Measurements from ENCODE around the gene S100A2.

The S100A2 gene

GRCh38 chr1:153608089-153608682 lies 42.5 kb upstream of the S100A2 start:
- no peak for DNase-seq (ENCODE audit: low read depth in 2 of 2)
- H3K4me3 ChIP-seq (replicated peaks in 1 of 2; ENCODE audit: low read depth in 2 of 2, low read length in 2 of 2) = peak overlapping the region; percentile 26 to 77
- TF ChIP-seq CTCF (IDR thresholded peaks at IDR 0.05; ENCODE audit: low read depth, low read length) = no peak

- H3K4me3 ChIP-seq (replicated peaks in 1 of 2; ENCODE audit: low read depth in 2 of 2, low read length in 2 of 2) = no peak overlapping the region
- TF ChIP-seq CTCF (IDR thresholded peaks at IDR 0.05; ENCODE audit: low read depth, low read length) = no peak
- no peak for DNase-seq (ENCODE audit: low read depth in 2 of 2)
Observed at GRCh38 chr1:153607381-153607780, 41.7 kb upstream of the S100A2 start.

GRCh38 chr1:153606194-153606593 lies 40.5 kb upstream of the S100A2 start:
- DNase-seq (ENCODE audit: low read depth in 2 of 2) = no peak
- H3K4me3 ChIP-seq (replicated peaks in 1 of 2; ENCODE audit: low read depth in 2 of 2, low read length in 2 of 2) = no peak overlapping the region
- no peak for TF ChIP-seq CTCF (IDR thresholded peaks at IDR 0.05; ENCODE audit: low read depth, low read length)

- no peak for TF ChIP-seq CTCF (IDR thresholded peaks at IDR 0.05; ENCODE audit: low read depth, low read length)
- H3K4me3 ChIP-seq (replicated peaks in 1 of 2; ENCODE audit: low read depth in 2 of 2, low read length in 2 of 2) = no peak overlapping the region
- no peak for DNase-seq (ENCODE audit: low read depth in 2 of 2)
Observed at GRCh38 chr1:153602749-153603148, 37.1 kb upstream of the S100A2 start.

- no peak for TF ChIP-seq CTCF (IDR thresholded peaks at IDR 0.05; ENCODE audit: low read depth, low read length)
- DNase-seq (ENCODE audit: low read depth in 2 of 2) = no peak
- no peak overlapping the region for H3K4me3 ChIP-seq (replicated peaks in 1 of 2; ENCODE audit: low read depth in 2 of 2, low read length in 2 of 2)
Observed at GRCh38 chr1:153599847-153600246, 34.2 kb upstream of the S100A2 start.

- TF ChIP-seq CTCF (IDR thresholded peaks at IDR 0.05; ENCODE audit: low read depth, low read length) = no peak
- no peak overlapping the region for H3K4me3 ChIP-seq (replicated peaks in 1 of 2; ENCODE audit: low read depth in 2 of 2, low read length in 2 of 2)
- DNase-seq (ENCODE audit: low read depth in 2 of 2) = peak; percentile 77 to 82
Observed at GRCh38 chr1:153598309-153599172, 32.9 kb upstream of the S100A2 start.
